Heart right ventricle (tissue), 16 donors: ENCODE results near the gene ADSS1. TPM values are rescaled to one million over a fixed set of nuclear protein-coding genes. Genes with fewer than 3 reads are reported as not detected.
A peak's percentile ranks its signal among the peaks of the same experiment; 100 is the strongest.

Source experiments
- ATAC-seq, 8 donors: fragments of 200-7000 bp; cut with Tn5 transposase; one replicate each; pipeline ENCODE4 v1.9.1; 2020; ENCODE audit warnings: mild to moderate bottlenecking in 8 of 8, moderate library complexity in 8 of 8, moderate number of reproducible peaks in 1 of 8
- DNase-seq, 2 donors: peaks; one replicate each; pipeline ENCODE4 v3.0.0-alpha.2; 2020
- H3K27ac ChIP-seq, 10 donors: fragments of 200-600 bp; sonication (generic) in 2 of 10; one replicate each; pipeline versions ENCODE4 v1.5.0 to v1.8.0; 2020 to 2022; ENCODE audit warnings: mild to moderate bottlenecking in 3 of 10
- H3K27me3 ChIP-seq, 7 donors: fragments of 200-600 bp; one replicate each; pipeline ENCODE4 v1.8.0; 2021 to 2022; ENCODE audit warnings: mild to moderate bottlenecking in 2 of 7
- H3K36me3 ChIP-seq, 9 donors: fragments of 200-600 bp; sonication (generic) in 1 of 9; one replicate each; pipeline versions ENCODE4 v1.5.0 to v1.8.0; 2020 to 2022; ENCODE audit warnings: mild to moderate bottlenecking in 2 of 9
- H3K4me1 ChIP-seq, 9 donors: fragments of 200-600 bp; sonication (generic) in 1 of 9; one replicate each; pipeline versions ENCODE4 v1.5.0 to v1.8.0; 2020 to 2022; ENCODE audit warnings: mild to moderate bottlenecking in 4 of 9
- H3K4me3 ChIP-seq, 10 donors: fragments of 200-600 bp; sonication (generic) in 2 of 10; one replicate each; pipeline versions ENCODE4 v1.5.0 to v1.8.0; 2020 to 2022; ENCODE audit warnings: mild to moderate bottlenecking in 7 of 10, moderate library complexity in 2 of 10
- H3K9me3 ChIP-seq, 11 donors: fragments of 200-600 bp in 10 of 11; sonication (generic) in 2 of 11; one replicate each; pipeline versions ENCODE4 v1.5.0 to v1.8.0; 2013 to 2022; ENCODE audit warnings: mild to moderate bottlenecking in 2 of 11, control low read depth in 1 of 11, moderate library complexity in 1 of 11
- CTCF ChIP-seq, 9 donors: fragments of 200-600 bp; sonication (generic) in 2 of 9; IDR thresholded peaks; one replicate each; pipeline versions ENCODE4 v1.5.0 to v1.8.0; 2021 to 2022; ENCODE audit warnings: antibody characterized with exemption in 9 of 9, mild to moderate bottlenecking in 5 of 9, moderate library complexity in 1 of 9
- WGBS, 2 donors: extraction: QIAGEN DNeasy Blood & Tissue Kit; methylation state at CpG; one replicate each; pipeline ENCODE4 v1.1.7; 2013; ENCODE audit warnings: inconsistent platforms in 1 of 2; 5-methylcytosine and 5-hydroxymethylcytosine counted together
- intact Hi-C, 10 donors: fragments of 100-400 bp; cut with DNase I; formaldehyde crosslinking; loops; one replicate each; pipeline versions ENCODE4 v1.11.1 to v1.14.2; 2022
- polyA plus RNA-seq, 2 donors: library from polyadenylated mRNA; stranded (reverse); fragments of 200-250 nt; gene quantifications; one replicate each; pipeline ENCODE4 v1.2.3, GENCODE V29; 2013
- total RNA-seq, 10 donors: library from RNA; stranded (reverse); fragmentation: NEBNext Ultra II Directional in 3 of 10; extraction: Animal tissue kit (Norgen Biotek cat#: 25700) in 3 of 10; gene quantifications; one replicate each; pipeline versions ENCODE4 v1.2.1 to v1.2.4, GENCODE V29; 2021 to 2023
- donor health status: Arrhythmogenic right ventricular cardiomyopathy.
- donor health status: ischemic (EF 13 %, LVEDD 7.1; RV severe dilation, severe dysfunction).
- donor health status: healthy with polysubstance abuse.
- donor health status: DM: no; HTN: yes; CAD: no.
- donor health status: DM: no; HTN: no; CAD: no.
- donor health status: ischemic (EF 25% LVEDD 6.9; RV normal size, moderate dysfunction).
- donor health status: ischemic (EF 25% LVEDD 5.7; RV mildly dilated, moderate dysfunction).
- donor health status: healthy.
- donor health status: DM: yes; HTN: yes; CAD: no.
- donor health status: Ischemic cardiomyopathy.
- donor health status: ischemic (EF 35%, LVEDD 5.7; RV mildly dilated, moderate dysfunction).
- donor health status: nonischemic (EF 11% LVEDD 7.7; RV severe dilation, severe dysfunction).
- donor health status: DM: yes; HTN: yes; CAD: no.
- donor health status: PGD.
- donor health status: ischemic (EF 29% LVEDD 5.4; RV normal size, mild dysfunction).
- donor health status: nonischemic (EF 23%, LVEDD 6.1; RV moderate dilation, normal function).

The ADSS1 gene
- total and polyA plus RNA-seq, 12 donors: 74.6 to 295 (median 195) TPM

DNA sequence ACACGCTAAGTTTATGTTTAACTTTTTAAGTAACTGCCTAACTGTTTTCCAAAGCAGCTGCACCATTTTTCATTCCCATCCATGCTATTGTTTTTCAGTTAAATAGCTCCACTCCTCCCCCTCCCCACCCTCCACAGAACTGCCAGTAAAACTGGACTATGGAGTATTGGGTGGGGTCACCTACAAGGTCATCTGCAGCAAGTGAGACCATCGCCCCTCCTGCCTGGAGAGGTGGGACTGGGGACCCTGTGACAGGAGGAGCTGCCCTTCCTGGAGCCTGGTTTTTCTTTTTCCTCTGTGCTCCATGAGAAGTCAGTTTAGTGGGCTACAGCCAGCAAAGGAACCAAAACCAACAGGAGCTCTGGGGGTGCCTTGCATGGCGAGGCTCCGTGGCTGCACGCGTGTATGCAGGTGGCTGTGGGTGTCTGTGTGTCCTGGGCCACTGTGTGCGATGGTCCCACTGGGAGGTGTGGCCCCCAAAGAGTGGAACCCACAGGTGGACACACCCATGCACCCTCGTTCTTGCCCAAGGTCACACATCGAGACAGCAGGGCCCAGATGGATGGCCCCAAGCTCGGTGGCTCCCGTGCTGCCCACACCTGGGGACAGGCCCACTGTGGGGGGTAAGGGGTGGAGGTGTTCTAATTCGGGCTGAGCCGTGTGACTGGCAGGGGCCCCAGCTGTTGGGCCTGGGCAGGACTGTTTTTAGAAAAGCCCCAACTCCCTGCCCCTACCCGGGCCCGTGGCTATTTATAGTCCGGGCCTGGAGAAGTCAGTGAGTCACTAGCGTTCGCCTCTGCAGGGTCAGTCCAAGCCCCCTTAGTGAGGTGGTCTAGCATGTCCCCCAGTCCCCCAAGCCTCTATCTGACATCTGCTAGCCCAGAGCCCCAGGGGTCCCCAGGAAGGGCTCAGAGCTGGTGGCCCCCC, 2.3 kb upstream of the ADSS1 start:
- DNase-seq (peak; percentile 72 to 76), ATAC-seq (peak; percentile 10 to 66 (median 42))
- Histone ChIP-seq H3K27ac (peak overlapping the region; percentile 44 to 98 (median 90)), H3K4me1 (peaks cover 30 to 78% (median 59%) of the 10 kb centered on the region in 9 donors), H3K27me3 (no peaks in the 10 kb centered on the region), H3K4me3 (no peak overlapping the region), H3K9me3 (no peaks in the 10 kb centered on the region), H3K36me3 (peaks cover 0 to 28% (median 2%) of the 10 kb centered on the region in 9 donors)
- 52% methylated on average over 18 of the region's 18 CpGs for WGBS, 2 donors
- intact Hi-C loops: loop anchor here in 3 of 10 donors (10.0 kb wide), 1 partner anchor 137 kb away; no protein-coding TSS in a partner anchor
- TF ChIP-seq CTCF (IDR thresholded peaks at IDR 0.05): no peak

DNA sequence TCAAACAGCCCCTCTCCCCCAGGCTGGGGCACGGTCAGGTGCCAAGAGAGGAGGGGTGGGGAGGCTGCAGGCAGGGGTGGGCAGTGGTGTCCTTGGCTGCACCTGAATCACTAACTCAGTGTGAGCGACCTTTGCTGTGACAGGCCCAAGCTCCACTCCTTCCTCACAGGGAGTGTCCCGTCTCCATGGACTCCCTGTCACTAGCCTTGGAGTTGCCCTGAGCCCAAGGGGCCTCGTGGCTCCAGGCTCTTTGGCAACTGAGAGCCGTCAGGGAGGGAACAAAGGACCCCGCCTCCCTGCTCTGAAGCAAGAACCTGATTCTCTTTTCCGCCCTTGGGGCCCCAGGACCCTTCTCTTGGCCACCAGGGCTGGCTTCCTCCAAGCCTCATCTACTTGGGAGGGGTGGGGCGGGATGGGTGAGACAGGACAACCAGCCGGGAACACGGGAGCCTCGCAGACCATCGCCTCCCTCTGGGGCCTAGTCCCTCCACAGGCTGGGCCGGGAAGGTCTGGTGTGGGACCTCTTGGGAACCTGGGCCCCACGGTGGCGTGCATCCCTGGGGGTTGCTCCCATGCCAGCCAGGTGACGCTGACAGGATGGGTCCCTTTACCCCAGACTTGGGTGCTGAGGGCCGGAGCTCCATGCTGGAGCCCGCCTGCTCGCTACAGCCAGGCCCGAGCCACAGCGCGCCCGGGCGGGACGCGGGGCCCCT, 935 bp upstream of the ADSS1 start:
- H3K9me3 ChIP-seq: no peaks in the 10 kb centered on the region
- H3K36me3 ChIP-seq: peaks cover 0 to 21% (median 2%) of the 10 kb centered on the region in 9 donors
- WGBS, 2 donors: 57% methylated on average over 26 of the region's 26 CpGs
- peaks cover 27 to 80% (median 51%) of the 10 kb centered on the region in 9 donors for H3K4me1 ChIP-seq
- intact Hi-C loops: loop anchor here in 3 of 10 donors (10.0 kb wide), 1 partner anchor 138 kb away; no protein-coding TSS in a partner anchor
- peak overlapping the region; percentile 85 to 98 (median 90) for H3K27ac ChIP-seq
- H3K4me3 ChIP-seq: peak overlapping the region in 8 of 10 donors; percentile 70 to 84 (median 76)
- no peak for ATAC-seq
- no peak for TF ChIP-seq CTCF (IDR thresholded peaks at IDR 0.05)
- DNase-seq: no peak
- no peaks in the 10 kb centered on the region for H3K27me3 ChIP-seq

- no peaks in the 10 kb centered on the region for H3K27me3 ChIP-seq
- TF ChIP-seq CTCF (IDR thresholded peaks at IDR 0.05): no peak
- ATAC-seq (peak; percentile 18 to 61 (median 38)), DNase-seq (peak; percentile 77 to 79)
- H3K4me1 ChIP-seq: peaks cover 23 to 74% (median 47%) of the 10 kb centered on the region in 9 donors
- WGBS, 2 donors: 4 to 5% methylated on average over 23 to 27 of the region's 27 CpGs
- H3K4me3 ChIP-seq: peak overlapping the region; percentile 34 to 84 (median 73)
- intact Hi-C loops: loop anchor here in 3 of 10 donors (10.0 kb wide), 1 partner anchor 140 kb away; no protein-coding TSS in a partner anchor
- H3K9me3 ChIP-seq: no peaks in the 10 kb centered on the region
- peak overlapping the region; percentile 85 to 98 (median 90) for H3K27ac ChIP-seq
- H3K36me3 ChIP-seq: peaks cover 0 to 7% (median 0%) of the 10 kb centered on the region in 9 donors
Measured at GRCh38 chr14:104724407-104724980, 465 bp downstream of the ADSS1 start.
